Ovary (tissue), 9 donors: Measurements from ENCODE around the gene REEP6. TPM values are rescaled to one million over a fixed set of nuclear protein-coding genes. Genes with fewer than 3 reads are reported as not detected.

Experiments
- DNase-seq, 5 donors: peaks; one replicate each; pipeline ENCODE4 v3.0.0-alpha.2; 2019 to 2020
- H3K27ac ChIP-seq, 2 donors: fragments of 200-600 bp; one replicate each; pipeline versions ENCODE4 v1.5.1 to v1.8.0; 2019 to 2022
- H3K27me3 ChIP-seq: fragments of 200-600 bp; one replicate; pipeline ENCODE4 v1.8.0; 2022
- H3K36me3 ChIP-seq: fragments of 200-600 bp; sonication (generic); one replicate; pipeline ENCODE4 v1.5.1; 2019
- H3K4me1 ChIP-seq: one replicate; pipeline ENCODE4 v1.8.1; 2013; ENCODE audit warnings: mild to moderate bottlenecking, moderate library complexity; ENCODE audit not compliant: insufficient read depth
- H3K4me3 ChIP-seq: fragments of 200-600 bp; sonication (generic); one replicate; pipeline ENCODE4 v1.5.1; 2017
- H3K9me3 ChIP-seq, 2 donors: fragments of 200-600 bp in 1 of 2; sonication (generic) in 1 of 2; one replicate each; pipeline versions ENCODE4 v1.5.1 to v1.8.1; 2013 to 2019; ENCODE audit warnings: mild to moderate bottlenecking in 1 of 2, moderate library complexity in 1 of 2
- EP300 ChIP-seq: sonication (generic); formaldehyde crosslinking; IDR thresholded peaks from one replicate; pipeline ENCODE4 v1.6.1; 2017; ENCODE audit warnings: antibody characterized with exemption
- POLR2A ChIP-seq: fragments of 450-650 bp; IDR thresholded peaks from one replicate; pipeline ENCODE4 v1.6.1; 2017; ENCODE audit warnings: antibody characterized with exemption, mild to moderate bottlenecking, moderate library complexity
- WGBS, 3 donors: extraction: QIAGEN DNeasy Blood & Tissue Kit in 1 of 3; methylation state at CpG; one replicate each; pipeline versions ENCODE4 v1.1.5 to v1.1.7; 2013 to 2017; 5-methylcytosine and 5-hydroxymethylcytosine counted together
- intact Hi-C, 4 donors: fragments of 100-400 bp; cut with DNase I; formaldehyde crosslinking; loops; one replicate each; pipeline versions ENCODE4 v1.11.0 to v1.15.1; 2022 to 2023
- polyA plus RNA-seq, 2 donors: library from polyadenylated mRNA; stranded (reverse); fragments of 200-250 nt in 1 of 2; fragments of 350-450 nt in 1 of 2; fragmentation: Illumina TruSeq in 1 of 2; extraction: RNeasy Lipid Tissue Mini Kit (QIAGEN cat#74804) in 1 of 2; gene quantifications; one replicate each; pipeline ENCODE4 v1.2.3, GENCODE V29; 2013 to 2014
- total RNA-seq, 7 donors: library from RNA; depleted of rRNA in 2 of 7; stranded (reverse); fragments of >200 nt in 2 of 7; fragmentation: NEBNext Ultra II Directional in 3 of 7; extraction: Animal tissue kit (Norgen Biotek cat#: 25700) in 3 of 7; gene quantifications; one replicate each; pipeline versions ENCODE4 v1.1.0 to v1.2.4, GENCODE V29; 2016 to 2023
- TF ChIP-seq, protein P1 (sequence below), 3 donors: fragments of 450-650 bp in 2 of 3; fragments of 200-600 bp in 1 of 3; IDR thresholded peaks; one replicate each; pipeline versions ENCODE4 v1.5.1 to v1.8.0; 2016 to 2022; ENCODE audit warnings: antibody characterized with exemption in 3 of 3, mild to moderate bottlenecking in 1 of 3
- donor health status: DM: no; HTN: no; CAD: no; lungs with moderate emphysema.
- donor health status: DM: no; HTN: no; CAD: no.
- donor health status: Bipolar disorder and iron deficiency.
- donor health status: DM: yes; HTN: yes; CAD: no.
- donor health status: DM: no; HTN: no; CAD: no.
- donor health status: DM: yes; HTN: yes; CAD: no.

REEP6 gene
- total and polyA plus RNA-seq, 9 donors, result 2.9 to 13.0 (median 9.2) TPM

- intact Hi-C loops, result loop anchor here in 2 of 4 donors (10.0 kb wide), 2 partner anchors 131 to 161 kb away; partner anchors contain the start of gene EFNA2 (in 2 of the 2)
- Histone ChIP-seq H3K27ac (no peak overlapping the region), H3K4me1 (peaks cover 5% of the 10 kb centered on the region), H3K36me3 (no peaks in the 10 kb centered on the region), H3K4me3 (no peak overlapping the region), H3K27me3 (peaks cover 6% of the 10 kb centered on the region), H3K9me3 (no peaks in the 10 kb centered on the region)
- TF ChIP-seq POLR2A, result no peak
- TF ChIP-seq, protein P1, sequence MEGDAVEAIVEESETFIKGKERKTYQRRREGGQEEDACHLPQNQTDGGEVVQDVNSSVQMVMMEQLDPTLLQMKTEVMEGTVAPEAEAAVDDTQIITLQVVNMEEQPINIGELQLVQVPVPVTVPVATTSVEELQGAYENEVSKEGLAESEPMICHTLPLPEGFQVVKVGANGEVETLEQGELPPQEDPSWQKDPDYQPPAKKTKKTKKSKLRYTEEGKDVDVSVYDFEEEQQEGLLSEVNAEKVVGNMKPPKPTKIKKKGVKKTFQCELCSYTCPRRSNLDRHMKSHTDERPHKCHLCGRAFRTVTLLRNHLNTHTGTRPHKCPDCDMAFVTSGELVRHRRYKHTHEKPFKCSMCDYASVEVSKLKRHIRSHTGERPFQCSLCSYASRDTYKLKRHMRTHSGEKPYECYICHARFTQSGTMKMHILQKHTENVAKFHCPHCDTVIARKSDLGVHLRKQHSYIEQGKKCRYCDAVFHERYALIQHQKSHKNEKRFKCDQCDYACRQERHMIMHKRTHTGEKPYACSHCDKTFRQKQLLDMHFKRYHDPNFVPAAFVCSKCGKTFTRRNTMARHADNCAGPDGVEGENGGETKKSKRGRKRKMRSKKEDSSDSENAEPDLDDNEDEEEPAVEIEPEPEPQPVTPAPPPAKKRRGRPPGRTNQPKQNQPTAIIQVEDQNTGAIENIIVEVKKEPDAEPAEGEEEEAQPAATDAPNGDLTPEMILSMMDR (IDR thresholded peaks at IDR 0.05), result no peak
- no peak for TF ChIP-seq EP300
- peak in 1 of 5 donors; percentile 40 for DNase-seq
- 1% methylated on average over 60 to 99 of the region's 99 CpGs for WGBS, 3 donors
These were observed 44.9 kb upstream of the REEP6 start for GRCh38 chr19:1445932-1446712.

GRCh38 chr19:1446713-1447481 lies 44.1 kb upstream of the REEP6 start:
- H3K36me3 ChIP-seq, result no peaks in the 10 kb centered on the region
- TF ChIP-seq, protein P1 (IDR thresholded peaks at IDR 0.05), result no peak
- TF ChIP-seq EP300 (no peak), POLR2A (no peak)
- 3 to 7% (median 4%) methylated on average over 55 to 63 of the region's 63 CpGs for WGBS, 3 donors
- intact Hi-C loops, result loop anchor here in 2 of 4 donors (10.0 kb wide), 2 partner anchors 132 to 162 kb away; partner anchors contain the start of gene EFNA2 (in 2 of the 2)
- DNase-seq, result peak in 1 of 5 donors; percentile 61
- H3K9me3 ChIP-seq, result no peaks in the 10 kb centered on the region
- H3K27me3 ChIP-seq, result peaks cover 9% of the 10 kb centered on the region
- peaks cover 5% of the 10 kb centered on the region for H3K4me1 ChIP-seq
- H3K4me3 ChIP-seq, result no peak overlapping the region
- H3K27ac ChIP-seq, result no peak overlapping the region

GRCh38 chr19:1447504-1447903 lies 43.5 kb upstream of the REEP6 start:
- Histone ChIP-seq H3K4me1 (peaks cover 5% of the 10 kb centered on the region), H3K4me3 (no peak overlapping the region), H3K27ac (no peak overlapping the region), H3K9me3 (no peaks in the 10 kb centered on the region), H3K36me3 (no peaks in the 10 kb centered on the region), H3K27me3 (peaks cover 9% of the 10 kb centered on the region)
- WGBS, 3 donors, result 21 to 33% (median 27%) methylated on average over 4 of the region's 4 CpGs
- TF ChIP-seq, protein P1 (IDR thresholded peaks at IDR 0.05), result no peak
- TF ChIP-seq EP300 (no peak), POLR2A (no peak)
- intact Hi-C loops, result loop anchor here in 2 of 4 donors (10.0 kb wide), 2 partner anchors 133 to 163 kb away; partner anchors contain the start of gene EFNA2 (in 2 of the 2)
- DNase-seq, result no peak

DNA sequence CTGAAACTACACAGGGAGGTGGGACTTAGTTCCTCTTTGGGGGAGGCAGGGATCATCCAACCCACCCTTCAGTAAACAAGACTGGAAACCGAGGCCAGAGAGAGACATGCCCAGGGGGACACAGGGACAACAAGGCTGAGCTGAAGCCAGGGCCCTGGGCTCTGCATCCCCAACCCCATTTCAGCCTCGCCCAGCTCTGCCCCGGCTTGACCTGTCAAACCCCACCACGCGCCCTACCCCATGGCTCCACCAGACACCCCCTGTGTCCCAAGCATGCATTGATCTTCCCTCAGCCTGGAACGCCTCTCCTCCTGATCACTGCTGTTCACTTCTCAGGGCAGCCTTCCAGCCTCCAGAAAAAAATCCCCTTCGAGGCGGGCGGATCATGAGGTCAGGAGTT lies 43.0 kb upstream of the REEP6 start:
- DNase-seq, result peak in 1 of 5 donors; percentile 32
- intact Hi-C loops, result loop anchor here in 2 of 4 donors (10.0 kb wide), 2 partner anchors 133 to 163 kb away; partner anchors contain the start of gene EFNA2 (in 2 of the 2)
- WGBS, 3 donors, result 87 to 88% (median 87%) methylated on average over 9 of the region's 9 CpGs
- peaks cover 5% of the 10 kb centered on the region for H3K4me1 ChIP-seq
- peaks cover 9% of the 10 kb centered on the region for H3K27me3 ChIP-seq
- H3K9me3 ChIP-seq, result no peaks in the 10 kb centered on the region
- no peak overlapping the region for H3K4me3 ChIP-seq
- TF ChIP-seq POLR2A, result no peak
- no peak for TF ChIP-seq EP300
- TF ChIP-seq, protein P1 (IDR thresholded peaks at IDR 0.05), result no peak
- no peaks in the 10 kb centered on the region for H3K36me3 ChIP-seq
- H3K27ac ChIP-seq, result no peak overlapping the region
